GM23248 (cell line): ENCODE data around the gene CLEC4F. TPM values are rescaled to one million over a fixed set of nuclear protein-coding genes. Genes with fewer than 3 reads are reported as not detected.
A peak's percentile ranks its signal among the peaks of the same experiment; 100 is the strongest.

ENCODE experiments used
- DNase-seq: peaks from one replicate; pipeline ENCODE4 v3.0.0-alpha.2; 2015
- H2AFZ ChIP-seq: fragments of 200-600 bp; sonication (generic); 2 replicates; pipeline ENCODE4 v1.6.1; 2016; ENCODE audit warnings: antibody characterized with exemption
- H3F3A ChIP-seq: fragments of 200-600 bp; sonication (generic); 2 replicates; pipeline ENCODE4 v1.6.1; 2016; ENCODE audit warnings: mild to moderate bottlenecking, antibody characterized with exemption, mixed run types; ENCODE audit not compliant: insufficient read depth
- H3K27ac ChIP-seq: fragments of 200-600 bp; sonication (generic); 2 replicates; pipeline ENCODE4 v1.5.1; 2016; ENCODE audit warnings: mild to moderate bottlenecking
- H3K27me3 ChIP-seq: fragments of 200-600 bp; sonication (generic); replicated peaks from 2 replicates; pipeline ENCODE4 v1.6.1; 2016; ENCODE audit warnings: mild to moderate bottlenecking; ENCODE audit not compliant: insufficient read depth
- H3K36me3 ChIP-seq: fragments of 200-600 bp; sonication (generic); 2 replicates; pipeline ENCODE4 v1.6.1; 2016; ENCODE audit warnings: low read depth, mild to moderate bottlenecking
- H3K4me1 ChIP-seq: fragments of 200-600 bp; sonication (generic); 2 replicates; pipeline ENCODE4 v1.6.1; 2016; ENCODE audit warnings: mild to moderate bottlenecking; ENCODE audit not compliant: insufficient read depth
- H3K4me2 ChIP-seq: fragments of 200-600 bp; sonication (generic); one replicate; pipeline ENCODE4 v1.6.1; 2016; ENCODE audit warnings: mild to moderate bottlenecking; ENCODE audit not compliant: unreplicated experiment
- H3K4me3 ChIP-seq: fragments of 200-600 bp; sonication (generic); 2 replicates; pipeline ENCODE4 v1.5.1; 2016; ENCODE audit warnings: mild to moderate bottlenecking
- H3K79me2 ChIP-seq: fragments of 200-600 bp; sonication (generic); 2 replicates; pipeline ENCODE4 v1.6.1; 2016; ENCODE audit warnings: mild to moderate bottlenecking; ENCODE audit not compliant: insufficient read depth
- H3K9ac ChIP-seq: fragments of 200-600 bp; sonication (generic); 2 replicates; pipeline ENCODE4 v1.6.1; 2016; ENCODE audit warnings: mild to moderate bottlenecking
- H3K9me2 ChIP-seq: fragments of 200-600 bp; sonication (generic); 2 replicates; pipeline ENCODE4 v1.6.1; 2016; ENCODE audit warnings: mixed run types, mild to moderate bottlenecking, moderate library complexity; ENCODE audit not compliant: insufficient read depth
- H3K9me3 ChIP-seq: fragments of 200-600 bp; sonication (generic); one replicate; pipeline ENCODE4 v1.6.1; 2017; ENCODE audit warnings: low read depth
- H4K20me1 ChIP-seq: fragments of 200-600 bp; sonication (generic); 2 replicates; pipeline ENCODE4 v1.6.0; 2016; ENCODE audit not compliant: insufficient read depth
- EZH2 ChIP-seq: fragments of 200-600 bp; sonication (generic); IDR thresholded peaks from 2 replicates; pipeline ENCODE4 v1.6.1; 2018; ENCODE audit warnings: antibody characterized with exemption, mild to moderate bottlenecking; ENCODE audit not compliant: insufficient read depth, poor library complexity, severe bottlenecking
- EZH2phosphoT487 ChIP-seq: fragments of 200-600 bp; sonication (generic); IDR thresholded peaks from 2 replicates; pipeline ENCODE4 v1.6.1; 2018; ENCODE audit warnings: antibody characterized with exemption, moderate library complexity, mild to moderate bottlenecking, low read depth; ENCODE audit not compliant: insufficient read depth
- WGBS, 2 experiments: methylation state at CpG; one replicate each; pipeline ENCODE4 v1.1.6; 2015 to 2017; ENCODE audit warnings: low lambda C conversion rate in 2 of 2, low coverage in 1 of 2; ENCODE audit errors: missing lambda C conversion rate in 2 of 2; 5-methylcytosine and 5-hydroxymethylcytosine counted together
- in situ Hi-C: fragments of 300-500 bp; cut with MboI; formaldehyde crosslinking; loops from 2 replicates; pipeline ENCODE4 v1.15.0; 2020
- polyA plus RNA-seq: library from polyadenylated mRNA; unstranded; fragments of >200 nt; fragmentation: Nextera tagmentation; extraction: Ambion mirVana; gene quantifications from 2 replicates; pipeline ENCODE4 v1.2.1, GENCODE V29; 2016
- total RNA-seq: library from RNA; depleted of rRNA; stranded (reverse); fragments of >200 nt; shearing (Covaris generic); gene quantifications from 2 replicates; pipeline ENCODE4 v1.2.3, GENCODE V29; 2014

CLEC4F gene
- total and polyA plus RNA-seq, 2 experiments from 2014 or later: not detected

- no peaks in the 10 kb centered on the region for H3K36me3 ChIP-seq
- peak within 1 kb of the TSS; percentile 20; the same call in 1 of the 2 replicates for H2AFZ ChIP-seq
- no peaks in the 10 kb centered on the region for H3K9me3 ChIP-seq
- H3K4me3 ChIP-seq: peak within 1 kb of the TSS; percentile 18; the same call in 1 of the 2 replicates
- no peak within 1 kb of the TSS for H3K27ac ChIP-seq
- no peaks in the 10 kb centered on the region for H3F3A ChIP-seq
- no peaks in the 10 kb centered on the region for H3K4me1 ChIP-seq
- H3K9ac ChIP-seq: no peak within 1 kb of the TSS
- WGBS, 2 experiments: 18 to 22% methylated on average over 58 to 62 of the region's 69 CpGs
- in situ Hi-C loops: loop anchor here (25.0 kb wide), 1 partner anchor 478 kb away; the partner anchor contains the start of gene FAM136A
- H3K79me2 ChIP-seq: no peaks in the 10 kb centered on the region
- peak within 1 kb of the TSS; percentile 53 for H3K4me2 ChIP-seq
- DNase-seq: no peak
- no peaks in the 10 kb centered on the region for H3K9me2 ChIP-seq
- H4K20me1 ChIP-seq: no peaks in the 10 kb centered on the region
- peaks cover 69% of the 10 kb centered on the region for H3K27me3 ChIP-seq
- TF ChIP-seq EZH2 (peak; percentile 45), EZH2phosphoT487 (0 out of 2 replicates have a peak, but pooled peaks have one; percentile 29)
Measured at GRCh38 chr2:70790136-70790828, 30.1 kb downstream of the CLEC4F start, which contains the start of gene FIGLA. FIGLA (minus strand) TSS chr2:70790643; CDS start chr2:70790638, 5 bp downstream.

- no peak overlapping the region for H3K27ac ChIP-seq
- H3K9me3 ChIP-seq: no peaks in the 10 kb centered on the region
- 4 to 6% methylated on average over 31 to 33 of the region's 33 CpGs for WGBS, 2 experiments
- no peaks in the 10 kb centered on the region for H3K36me3 ChIP-seq
- H3F3A ChIP-seq: no peaks in the 10 kb centered on the region
- H3K4me3 ChIP-seq: peak overlapping the region; percentile 18; the same call in 1 of the 2 replicates
- TF ChIP-seq EZH2phosphoT487 (no peak), EZH2 (peak; percentile 33)
- H3K27me3 ChIP-seq: peaks cover 69% of the 10 kb centered on the region
- H2AFZ ChIP-seq: peak overlapping the region; percentile 20; the same call in 1 of the 2 replicates
- DNase-seq: peak; percentile 68
- no peaks in the 10 kb centered on the region for H4K20me1 ChIP-seq
- peak overlapping the region; percentile 53 for H3K4me2 ChIP-seq
- H3K79me2 ChIP-seq: no peaks in the 10 kb centered on the region
- in situ Hi-C loops: loop anchor here (10.0 to 25.0 kb wide), 2 partner anchors 135 to 477 kb away; partner anchors contain the start of gene FAM136A
- H3K9me2 ChIP-seq: no peaks in the 10 kb centered on the region
- no peaks in the 10 kb centered on the region for H3K4me1 ChIP-seq
- H3K9ac ChIP-seq: no peak overlapping the region
Measured at GRCh38 chr2:70789304-70790135, 30.9 kb downstream of the CLEC4F start.

GRCh38 chr2:70785137-70785911, 35.1 kb downstream of the CLEC4F start:
- H3K9me3 ChIP-seq: no peaks in the 10 kb centered on the region
- WGBS, 2 experiments: 12 to 14% methylated on average over 7 of the region's 7 CpGs
- H3K4me3 ChIP-seq: no peak overlapping the region
- H3K79me2 ChIP-seq: no peaks in the 10 kb centered on the region
- in situ Hi-C loops: loop anchor here (10.0 to 25.0 kb wide), 2 partner anchors 131 to 473 kb away; partner anchors contain the start of gene FAM136A
- peaks cover 38% of the 10 kb centered on the region for H3K27me3 ChIP-seq
- peaks cover 5% of the 10 kb centered on the region for H3K4me1 ChIP-seq
- H3K27ac ChIP-seq: no peak overlapping the region
- no peaks in the 10 kb centered on the region for H3K36me3 ChIP-seq
- peaks cover 6% of the 10 kb centered on the region; the same call in 1 of the 2 replicates for H3F3A ChIP-seq
- H3K4me2 ChIP-seq: no peak overlapping the region
- H3K9ac ChIP-seq: no peak overlapping the region
- H3K9me2 ChIP-seq: no peaks in the 10 kb centered on the region
- TF ChIP-seq EZH2phosphoT487 (no peak), EZH2 (no peak)
- H4K20me1 ChIP-seq: no peaks in the 10 kb centered on the region
- peak; percentile 54 for DNase-seq
- H2AFZ ChIP-seq: no peak overlapping the region
